GM18868 (cell line): ENCODE data around the gene RCAN2.
"Not testable (repeated sequence)": the region's sequence is repeated elsewhere in the genome, so short reads cannot be mapped to it uniquely, and the experiment has no call there.

Source experiments
- ATAC-seq: cut with Tn5 transposase; IDR thresholded peaks from one replicate; pipeline ENCODE4 v1.9.1; 2021; ENCODE audit warnings: mild to moderate bottlenecking, moderate library complexity; ENCODE audit not compliant: unreplicated experiment

The RCAN2 gene

GRCh38 chr6:46443623-46444022 lies 47.6 kb downstream of the RCAN2 start:
- ATAC-seq, result no peak

GRCh38 chr6:46440641-46441040 lies 50.6 kb downstream of the RCAN2 start:
- no peak for ATAC-seq

- no peak for ATAC-seq
Measured at GRCh38 chr6:46440141-46440540, 51.1 kb downstream of the RCAN2 start.

- no peak for ATAC-seq
Measured at GRCh38 chr6:46438245-46438644, 53.0 kb downstream of the RCAN2 start.

- ATAC-seq, result no peak
Measured at GRCh38 chr6:46437671-46438221, 53.5 kb downstream of the RCAN2 start.

- ATAC-seq, result no peak
Measured at GRCh38 chr6:46422619-46423018, 68.6 kb downstream of the RCAN2 start.

GRCh38 chr6:46421939-46422338 lies 69.3 kb downstream of the RCAN2 start:
- ATAC-seq, result no peak

- ATAC-seq, result no peak
Measured at GRCh38 chr6:46420921-46421638, 70.2 kb downstream of the RCAN2 start.

- peak; percentile 67 for ATAC-seq
Measured at GRCh38 chr6:46419576-46420002, 71.7 kb downstream of the RCAN2 start.

GRCh38 chr6:46414398-46414797 lies 76.9 kb downstream of the RCAN2 start:
- no peak for ATAC-seq

- ATAC-seq, result no peak
Measured at GRCh38 chr6:46412662-46413061, 78.6 kb downstream of the RCAN2 start.

- no peak for ATAC-seq
Measured at GRCh38 chr6:46411456-46412197, 79.6 kb downstream of the RCAN2 start.

GRCh38 chr6:46410334-46410953 lies 80.8 kb downstream of the RCAN2 start:
- ATAC-seq, result peak; percentile 49

GRCh38 chr6:46407776-46408530 lies 83.3 kb downstream of the RCAN2 start:
- ATAC-seq, result no peak

- ATAC-seq, result no peak
Measured at GRCh38 chr6:46407246-46407645, 84.0 kb downstream of the RCAN2 start.

- not testable (repeated sequence) for ATAC-seq
Measured at GRCh38 chr6:46405620-46406180, 85.5 kb downstream of the RCAN2 start.

- no peak for ATAC-seq
Measured at GRCh38 chr6:46400898-46401297, 90.4 kb downstream of the RCAN2 start.

- no peak for ATAC-seq
Measured at GRCh38 chr6:46395530-46395929, 95.7 kb downstream of the RCAN2 start.

- no peak for ATAC-seq
Measured at GRCh38 chr6:46393940-46394337, 97.3 kb downstream of the RCAN2 start.

GRCh38 chr6:46393161-46393939 lies 97.9 kb downstream of the RCAN2 start:
- ATAC-seq, result no peak
